Fibroblast of villous mesenchyme (primary cell): ENCODE data around the gene MMP25. TPM values are rescaled to one million over a fixed set of nuclear protein-coding genes. Genes with fewer than 3 reads are reported as not detected.

Source experiments
- DNase-seq: peaks from one replicate; pipeline ENCODE4 v3.0.0-alpha.2; 2010; ENCODE audit warnings: low read depth
- H3K4me3 ChIP-seq: 2 replicates; pipeline ENCODE4 v1.5.1; 2011; ENCODE audit warnings: low read depth, mild to moderate bottlenecking, low read length
- small RNA-seq: library from RNA; depleted of rRNA; stranded (forward); fragments of <200 nt; gene quantifications from one replicate; pipeline ENCODE3, GENCODE V24; 2012
- total RNA-seq: library from RNA; depleted of rRNA; stranded (reverse); fragments of >200 nt; gene quantifications from 2 replicates; pipeline ENCODE4 v1.2.3, GENCODE V29; 2012
- TF ChIP-seq, protein P1 (sequence below): IDR thresholded peaks from 2 replicates; pipeline ENCODE4 v1.5.1; 2012; ENCODE audit warnings: low read depth, mild to moderate bottlenecking, low read length; ENCODE audit not compliant: insufficient read depth

MMP25 gene
- total RNA-seq, 1 donor: under 0.01 TPM

DNA sequence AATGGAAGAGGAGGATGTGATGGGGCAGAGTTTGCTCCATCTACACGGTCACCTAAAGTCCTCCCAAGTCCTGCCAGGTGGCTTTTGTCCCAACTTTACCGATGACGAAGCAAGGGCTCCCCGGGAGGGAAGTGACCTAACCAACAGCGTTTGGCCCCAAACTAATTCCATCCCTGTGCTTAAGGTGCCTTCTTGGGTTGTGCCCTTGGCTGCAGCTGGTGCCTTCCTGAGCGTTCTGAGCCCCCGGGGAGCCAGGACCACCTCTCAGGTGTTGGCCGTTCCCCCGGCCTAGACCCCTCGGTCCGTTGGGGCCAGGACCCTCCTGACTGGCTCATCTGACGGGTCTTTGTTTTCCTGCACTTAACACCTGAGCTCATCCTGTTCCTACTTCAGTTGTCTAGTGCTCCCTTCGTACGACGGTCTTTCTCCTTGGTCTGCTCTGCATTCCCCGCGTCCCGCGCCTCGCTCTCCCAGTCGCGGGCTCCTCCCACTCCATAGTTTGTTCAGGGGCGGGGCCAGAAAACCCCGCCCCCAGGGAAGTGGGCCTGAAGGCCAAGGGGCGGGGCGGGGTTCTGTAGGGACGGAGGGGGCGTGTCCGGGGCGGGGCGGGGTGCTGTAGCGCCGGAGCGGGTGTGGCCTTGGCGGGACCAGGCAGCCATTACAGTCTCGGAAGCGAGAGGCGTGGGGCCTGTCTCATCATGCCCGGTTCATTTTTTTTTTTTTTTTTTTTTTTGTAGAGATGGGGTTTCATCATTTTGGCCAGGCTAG lies 53.6 kb downstream of the MMP25 start:
- peak overlapping the region; percentile 29 for H3K4me3 ChIP-seq
- TF ChIP-seq, protein P1, sequence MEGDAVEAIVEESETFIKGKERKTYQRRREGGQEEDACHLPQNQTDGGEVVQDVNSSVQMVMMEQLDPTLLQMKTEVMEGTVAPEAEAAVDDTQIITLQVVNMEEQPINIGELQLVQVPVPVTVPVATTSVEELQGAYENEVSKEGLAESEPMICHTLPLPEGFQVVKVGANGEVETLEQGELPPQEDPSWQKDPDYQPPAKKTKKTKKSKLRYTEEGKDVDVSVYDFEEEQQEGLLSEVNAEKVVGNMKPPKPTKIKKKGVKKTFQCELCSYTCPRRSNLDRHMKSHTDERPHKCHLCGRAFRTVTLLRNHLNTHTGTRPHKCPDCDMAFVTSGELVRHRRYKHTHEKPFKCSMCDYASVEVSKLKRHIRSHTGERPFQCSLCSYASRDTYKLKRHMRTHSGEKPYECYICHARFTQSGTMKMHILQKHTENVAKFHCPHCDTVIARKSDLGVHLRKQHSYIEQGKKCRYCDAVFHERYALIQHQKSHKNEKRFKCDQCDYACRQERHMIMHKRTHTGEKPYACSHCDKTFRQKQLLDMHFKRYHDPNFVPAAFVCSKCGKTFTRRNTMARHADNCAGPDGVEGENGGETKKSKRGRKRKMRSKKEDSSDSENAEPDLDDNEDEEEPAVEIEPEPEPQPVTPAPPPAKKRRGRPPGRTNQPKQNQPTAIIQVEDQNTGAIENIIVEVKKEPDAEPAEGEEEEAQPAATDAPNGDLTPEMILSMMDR: no peak
- peak; percentile 88 for DNase-seq

DNA sequence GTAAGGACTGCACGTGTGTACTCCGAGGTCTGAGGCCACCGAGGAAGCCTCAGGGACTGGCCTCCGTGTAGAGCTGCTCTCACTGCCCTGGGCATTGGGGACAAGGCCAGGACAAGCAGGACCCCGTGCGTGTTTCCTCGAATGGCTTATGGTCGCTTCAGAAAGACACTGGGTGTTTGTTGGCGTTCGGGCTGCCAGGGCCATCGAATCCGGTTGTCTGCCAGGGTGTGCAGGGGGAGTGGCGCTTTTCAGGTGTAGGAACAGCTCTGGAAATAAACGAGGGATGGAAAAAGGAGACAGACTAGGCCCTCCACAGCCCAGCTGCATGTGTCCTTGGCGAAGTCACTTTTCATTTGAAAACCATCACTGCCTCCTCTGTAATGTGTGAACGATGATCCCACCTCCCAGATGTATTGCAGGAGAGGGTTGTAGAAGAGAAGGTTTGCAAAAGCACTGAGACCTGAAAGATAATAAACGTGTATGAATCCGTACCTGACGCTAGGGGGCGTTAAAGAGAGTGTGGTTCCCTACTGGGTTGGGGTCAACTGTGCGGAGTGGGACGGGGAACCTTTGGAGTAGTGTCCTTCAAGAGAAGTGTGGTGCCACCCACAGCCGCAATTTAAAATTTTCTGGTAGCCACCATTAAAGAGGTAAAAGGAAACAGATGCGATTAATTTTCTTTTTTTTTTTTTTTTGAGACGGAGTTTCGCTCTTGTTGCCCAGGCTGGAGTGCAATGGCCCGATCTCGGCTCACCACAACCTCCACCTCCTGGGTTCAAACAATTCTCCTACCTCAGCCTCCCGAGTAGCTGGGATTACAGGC lies 54.9 kb downstream of the MMP25 start:
- no peak overlapping the region for H3K4me3 ChIP-seq
- peak; percentile 28 for DNase-seq
- TF ChIP-seq, protein P1: peak; percentile 63

DNA sequence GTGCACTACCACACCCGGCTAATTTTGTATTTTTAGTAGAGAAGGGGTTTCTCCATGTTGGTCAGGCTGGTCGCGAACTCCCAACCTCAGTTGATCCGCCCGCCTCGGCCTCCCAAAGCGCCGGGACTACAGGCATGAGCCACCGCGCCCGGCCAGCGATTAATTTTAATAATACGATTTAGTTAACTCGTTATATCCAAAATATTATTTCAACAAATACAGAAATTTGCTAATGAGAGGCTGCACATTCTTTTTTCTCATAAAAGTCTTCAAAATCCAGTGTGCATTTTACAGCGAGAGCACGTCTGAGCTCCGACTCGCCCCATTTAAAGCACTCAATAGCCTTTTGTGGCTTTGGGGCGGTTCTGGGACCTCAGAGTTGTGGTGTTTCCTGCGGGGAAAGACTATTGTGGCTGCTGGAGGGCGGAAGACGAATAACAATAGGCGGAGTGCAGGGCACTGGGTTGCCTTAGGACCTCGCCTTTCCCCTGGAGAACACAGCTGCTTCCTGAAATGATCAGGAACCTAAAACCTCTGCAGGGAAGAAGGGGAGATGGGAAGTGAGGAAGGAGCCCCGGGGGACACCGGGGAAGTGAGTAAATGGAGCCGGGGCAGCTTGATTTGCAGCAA lies 55.6 kb downstream of the MMP25 start:
- TF ChIP-seq, protein P1: no peak
- H3K4me3 ChIP-seq: no peak overlapping the region
- DNase-seq: no peak

DNA sequence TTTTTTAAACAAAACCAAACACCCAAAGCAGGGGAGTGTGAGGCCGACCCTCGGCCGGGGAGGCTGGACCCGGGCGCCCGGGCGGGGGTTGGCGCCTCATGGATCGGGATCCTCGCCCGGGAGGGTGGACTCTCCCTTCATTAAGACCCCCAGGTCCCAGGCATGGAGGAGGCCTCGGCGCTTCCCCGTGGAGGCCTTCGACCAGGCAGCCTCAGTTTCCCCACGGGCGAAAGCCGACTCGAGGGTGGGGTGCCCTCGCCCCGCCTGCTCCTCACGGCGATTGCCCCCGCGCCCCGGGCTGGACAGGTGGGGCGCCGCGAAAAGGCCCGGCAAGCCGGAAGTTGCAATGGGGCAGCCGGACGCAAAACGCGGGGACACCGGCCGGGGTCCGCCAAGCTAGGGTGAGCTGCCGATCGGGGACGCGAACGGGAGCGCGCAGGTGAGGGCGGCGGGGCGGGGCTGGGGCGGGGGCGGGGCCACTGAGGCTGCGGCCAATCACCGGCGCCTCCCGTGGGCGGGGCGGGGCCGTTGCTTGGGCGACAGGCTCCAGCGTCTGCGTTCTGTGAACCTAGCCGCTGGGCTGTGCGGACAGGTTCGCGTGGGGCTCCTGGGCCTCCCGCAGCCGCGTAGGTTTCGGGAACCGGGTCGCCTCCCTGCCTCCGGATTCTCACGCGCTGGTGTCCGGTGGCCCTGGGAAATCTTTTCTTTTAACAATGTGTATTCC lies 60.0 kb downstream of the MMP25 start:
- TF ChIP-seq, protein P1: no peak
- peak; percentile 88 for DNase-seq
- peak overlapping the region; percentile 72 for H3K4me3 ChIP-seq

Small RNA genes within 50 kb of the gene (small RNA-seq; reads per million reads assigned to genes)
- not detected for gene RNU1-22P

Other genes with a start within 250 kb of the MMP25 start
- gene PRSS41, start 248.1 kb upstream of the MMP25 start, total RNA-seq: not detected in 2 replicates
- gene PRSS21, start 229.3 kb upstream of the MMP25 start, total RNA-seq: 0.32 and 0.43 TPM in 2 replicates
- 0.64 and 0.86 TPM in 2 replicates for gene ZG16B, start 216.3 kb upstream of the MMP25 start, total RNA-seq
- gene PRSS22, start 188.4 kb upstream of the MMP25 start, total RNA-seq: not detected in 2 replicates
- gene FLYWCH2, start 163.3 kb upstream of the MMP25 start, total RNA-seq: 47.1 and 62.5 TPM in 2 replicates
- gene FLYWCH1, start 134.6 kb upstream of the MMP25 start, total RNA-seq: 25.9 and 28.3 TPM in 2 replicates
- under 0.01 TPM in 1 of 2 replicates, not detected in the other for gene KREMEN2, start 82.3 kb upstream of the MMP25 start, total RNA-seq
- 4.3 and 5.2 TPM in 2 replicates for gene PAQR4, start 77.2 kb upstream of the MMP25 start, total RNA-seq
- gene PKMYT1, start 66.1 kb upstream of the MMP25 start, total RNA-seq: 6.9 and 8.4 TPM in 2 replicates
- gene CLDN9, start 33.6 kb upstream of the MMP25 start, total RNA-seq: not detected in 2 replicates
- gene CLDN6, start 28.4 kb upstream of the MMP25 start, total RNA-seq: not detected in 2 replicates
- gene TNFRSF12A, start 26.2 kb upstream of the MMP25 start, total RNA-seq: 196 and 201 TPM in 2 replicates
- 28.1 and 31.9 TPM in 2 replicates for gene HCFC1R1, start 22.6 kb upstream of the MMP25 start, total RNA-seq
- gene THOC6, start 22.5 kb upstream of the MMP25 start, total RNA-seq: 28.1 and 29.6 TPM in 2 replicates
- gene BICDL2, start 9.6 kb upstream of the MMP25 start, total RNA-seq: under 0.01 TPM in 1 of 2 replicates, not detected in the other
- gene IL32, start 19.1 kb downstream of the MMP25 start, total RNA-seq: 12.6 and 25.0 TPM in 2 replicates
- gene ZSCAN10, start 52.7 kb downstream of the MMP25 start, total RNA-seq: under 0.01 TPM in 1 of 2 replicates, not detected in the other
- 14.2 and 18.4 TPM in 2 replicates for gene ZNF205, start 66.0 kb downstream of the MMP25 start, total RNA-seq
- 3.5 and 5.5 TPM in 2 replicates for gene ZNF213, start 88.5 kb downstream of the MMP25 start, total RNA-seq
- under 0.01 and 0.43 TPM in 2 replicates for gene OR1F1, start 141.6 kb downstream of the MMP25 start, total RNA-seq
- 10.0 and 11.2 TPM in 2 replicates for gene ZNF200, start 188.6 kb downstream of the MMP25 start, total RNA-seq
- under 0.01 TPM in 1 of 2 replicates, not detected in the other for gene MEFV, start 210.1 kb downstream of the MMP25 start, total RNA-seq
- gene ZNF263, start 236.9 kb downstream of the MMP25 start, total RNA-seq: 43.2 and 56.7 TPM in 2 replicates